IMR-90 (cell line): ENCODE results near the gene GPC5. TPM values are rescaled to one million over a fixed set of nuclear protein-coding genes. Genes with fewer than 3 reads are reported as not detected.

Source experiments
- ATAC-seq: fragments of 200-7000 bp; cut with Tn5 transposase; 2 replicates; pipeline ENCODE4 v1.9.1; 2020; ENCODE audit warnings: low read depth, mild to moderate bottlenecking, moderate library complexity
- BruUV-seq: library from RNA; stranded (reverse); fragments of 400-500 nt; replicated peaks from 2 replicates; lab custom pipeline; 2021; lab: Mats Ljungman, UMichigan
- CTCF ChIA-PET: fragments of 300-600 bp; formaldehyde crosslinking; extraction: SDS; loops from one replicate; lab custom pipeline; 2021; ENCODE audit warnings: antibody characterized with exemption; lab: Yijun Ruan, JAX
- POLR2A ChIA-PET: fragments of 300-600 bp; sonication (Branson Sonifier 250); formaldehyde crosslinking; loops from one replicate; lab custom pipeline; 2022; ENCODE audit warnings: antibody characterized with exemption; ENCODE audit not compliant: unreplicated experiment; lab: Charles Lee
- DNase-seq: peaks from one replicate; pipeline ENCODE4 v3.0.0; 2013
- H2AFZ ChIP-seq: replicated peaks from 2 replicates; pipeline ENCODE3; 2013; ENCODE audit warnings: low read length, mild to moderate bottlenecking; ENCODE audit not compliant: poor library complexity
- H2AK5ac ChIP-seq: 2 replicates; pipeline ENCODE4 v1.6.1; 2013; ENCODE audit warnings: low read depth, low read length, inconsistent platforms
- H2AK9ac ChIP-seq: replicated peaks from 2 replicates; pipeline ENCODE3; 2013; ENCODE audit warnings: mild to moderate bottlenecking, low read depth, low read length, moderate library complexity; ENCODE audit not compliant: poor library complexity
- H2BK120ac ChIP-seq: 2 replicates; pipeline ENCODE4 v1.6.1; 2013; ENCODE audit warnings: low read depth, low read length, inconsistent platforms
- H2BK15ac ChIP-seq: 3 replicates; pipeline ENCODE4 v1.6.1; 2013; ENCODE audit warnings: low read depth, low read length, inconsistent platforms
- H2BK20ac ChIP-seq: 2 replicates; pipeline ENCODE4 v1.6.1; 2013; ENCODE audit warnings: low read depth, mild to moderate bottlenecking, inconsistent platforms, low read length, moderate library complexity
- H2BK5ac ChIP-seq: 2 replicates; pipeline ENCODE4 v1.6.1; 2013; ENCODE audit warnings: mild to moderate bottlenecking, low read depth, low read length, inconsistent platforms; ENCODE audit not compliant: poor library complexity, severe bottlenecking
- H3K14ac ChIP-seq: replicated peaks from 2 replicates; pipeline ENCODE4 v1.6.1; 2013; ENCODE audit warnings: low read depth, low read length, inconsistent platforms
- H3K18ac ChIP-seq: 2 replicates; pipeline ENCODE4 v1.6.1; 2013; ENCODE audit warnings: low read depth, low read length, control low read depth
- H3K23ac ChIP-seq: 2 replicates; pipeline ENCODE4 v1.6.1; 2013; ENCODE audit warnings: low read depth, low read length, inconsistent platforms
- H3K27ac ChIP-seq: 2 replicates; pipeline ENCODE4 v1.5.1; 2013; ENCODE audit warnings: mild to moderate bottlenecking, control low read depth, low read length; ENCODE audit not compliant: insufficient read depth
- H3K27me3 ChIP-seq: 2 replicates; pipeline ENCODE4 v1.6.1; 2013; ENCODE audit warnings: low read length; ENCODE audit not compliant: control insufficient read depth, insufficient read depth
- H3K36me3 ChIP-seq: 2 replicates; pipeline ENCODE4 v1.6.1; 2013; ENCODE audit warnings: low read length, mixed read lengths; ENCODE audit not compliant: control insufficient read depth, insufficient read depth
- H3K4ac ChIP-seq: 2 replicates; pipeline ENCODE4 v1.6.1; 2013; ENCODE audit warnings: low read depth, low read length, inconsistent platforms
- H3K4me1 ChIP-seq: 2 replicates; pipeline ENCODE4 v1.6.1; 2013; ENCODE audit warnings: low read length, mixed read lengths; ENCODE audit not compliant: control insufficient read depth, insufficient read depth
- H3K4me2 ChIP-seq: 2 replicates; pipeline ENCODE4 v1.6.1; 2013; ENCODE audit warnings: low read depth, mild to moderate bottlenecking, control low read depth, low read length, moderate library complexity
- H3K4me3 ChIP-seq: 2 replicates; pipeline ENCODE4 v1.5.1; 2013; ENCODE audit warnings: low read depth, mild to moderate bottlenecking, control low read depth, low read length, moderate library complexity; ENCODE audit not compliant: insufficient read depth
- H3K56ac ChIP-seq: 2 replicates; pipeline ENCODE4 v1.6.1; 2013; ENCODE audit warnings: low read length, inconsistent platforms; ENCODE audit not compliant: insufficient read depth; ENCODE audit errors: extremely low read depth
- H3K79me1 ChIP-seq, 2 experiments: 2 replicates each; pipeline ENCODE4 v1.6.1; 2013; ENCODE audit warnings: low read length in 2 of 2, inconsistent platforms in 1 of 2, low read depth in 1 of 2
- H3K9ac ChIP-seq: 2 replicates; pipeline ENCODE4 v1.6.1; 2013; ENCODE audit warnings: low read depth, low read length, control low read depth
- H3K9me1 ChIP-seq: 2 replicates; pipeline ENCODE4 v1.6.1; 2013; ENCODE audit warnings: low read length, inconsistent platforms; ENCODE audit not compliant: insufficient read depth
- H3K9me3 ChIP-seq: 2 replicates; pipeline ENCODE4 v1.6.1; 2013; ENCODE audit warnings: low read length; ENCODE audit not compliant: control insufficient read depth, insufficient read depth
- H4K20me1 ChIP-seq: 2 replicates; pipeline ENCODE4 v1.6.1; 2013; ENCODE audit warnings: low read length, inconsistent platforms; ENCODE audit not compliant: insufficient read depth
- H4K5ac ChIP-seq: 2 replicates; pipeline ENCODE4 v1.6.1; 2013; ENCODE audit warnings: mild to moderate bottlenecking, low read depth, low read length, control low read depth
- H4K8ac ChIP-seq, 2 experiments: 2 replicates each; pipeline ENCODE4 v1.6.1; 2013; ENCODE audit warnings: low read depth in 2 of 2, low read length in 2 of 2, control low read depth in 1 of 2, inconsistent platforms in 1 of 2
- H4K91ac ChIP-seq: 2 replicates; pipeline ENCODE4 v1.6.1; 2013; ENCODE audit warnings: low read depth, low read length, inconsistent platforms; ENCODE audit not compliant: insufficient read depth
- BHLHE40 ChIP-seq: fragments of 150-350 bp; IDR thresholded peaks from 2 replicates; pipeline ENCODE4 v1.6.1; 2016; ENCODE audit warnings: mild to moderate bottlenecking, low read depth, low read length
- CHD1 ChIP-seq: IDR thresholded peaks from 2 replicates; pipeline ENCODE4 v1.6.1; 2012; ENCODE audit warnings: low read depth, low read length, improper control_type of control experiment
- FOS ChIP-seq: fragments of 150-350 bp; IDR thresholded peaks from 2 replicates; pipeline ENCODE4 v1.6.1; 2016; ENCODE audit warnings: low read depth, low read length
- MXI1 ChIP-seq: IDR thresholded peaks from 2 replicates; pipeline ENCODE4 v1.6.1; 2012; ENCODE audit warnings: low read depth, mild to moderate bottlenecking, low read length, moderate library complexity, borderline replicate concordance
- NFE2L2 ChIP-seq: fragments of 150-350 bp; IDR thresholded peaks from 2 replicates; pipeline ENCODE4 v1.6.1; 2016; ENCODE audit warnings: low read depth, mild to moderate bottlenecking, low read length
- POLR2A ChIP-seq: IDR thresholded peaks from 2 replicates; pipeline ENCODE4 v1.6.1; 2012; ENCODE audit warnings: mild to moderate bottlenecking, low read depth, low read length
- RAD21 ChIP-seq: IDR thresholded peaks from 2 replicates; pipeline ENCODE4 v1.6.1; 2012; ENCODE audit warnings: low read length, improper control_type of control experiment
- RCOR1 ChIP-seq: IDR thresholded peaks from 2 replicates; pipeline ENCODE4 v1.6.1; 2012; ENCODE audit warnings: mild to moderate bottlenecking, low read length, improper control_type of control experiment; ENCODE audit not compliant: insufficient replicate concordance
- RFX5 ChIP-seq: IDR thresholded peaks from 2 replicates; pipeline ENCODE4 v1.8.0; 2012; ENCODE audit warnings: low read depth, mild to moderate bottlenecking, low read length, moderate library complexity
- SMC3 ChIP-seq: fragments of 150-350 bp; IDR thresholded peaks from 2 replicates; pipeline ENCODE4 v1.6.1; 2016; ENCODE audit warnings: low read depth, mild to moderate bottlenecking, antibody characterized with exemption, low read length, moderate library complexity
- WGBS, 2 experiments: methylation state at CpG; one replicate each; pipeline versions ENCODE4 v1.1.5 to v1.1.7; 2013; ENCODE audit warnings: missing lambda C conversion rate in 2 of 2; ENCODE audit not compliant: insufficient read length in 1 of 2; ENCODE audit errors: extremely low coverage in 2 of 2; 5-methylcytosine and 5-hydroxymethylcytosine counted together
- dilution Hi-C: fragments of 300-500 bp; cut with HindIII; formaldehyde crosslinking; loops from one replicate; pipeline ENCODE4 v1.14.3; 2018; ENCODE audit warnings: low sequenced_read_pairs; ENCODE audit not compliant: unreplicated experiment
- in situ Hi-C: fragments of 300-500 bp; cut with MboI; formaldehyde crosslinking; loops from 3 replicates; pipeline ENCODE4 v1.14.3; 2019; ENCODE audit warnings: low sequenced_read_pairs, inconsistent platforms, mixed read lengths
- intact Hi-C: fragments of 100-400 bp; cut with micrococcal nuclease; formaldehyde crosslinking; loops from 2 replicates; pipeline ENCODE4 v1.10.0; 2022
- polyA plus RNA-seq, 3 experiments: library from polyadenylated mRNA; depleted of rRNA; stranded (reverse); fragments of >200 nt; gene quantifications; 2 replicates each; pipeline ENCODE4 v1.2.3, GENCODE V29; 2012; ENCODE audit warnings: low replicate concordance in 1 of 3
- total RNA-seq: library from RNA; depleted of rRNA; stranded (reverse); fragments of >200 nt; gene quantifications from 2 replicates; pipeline ENCODE4 v1.2.3, GENCODE V29; 2012
- TF ChIP-seq, protein P1 (sequence below): fragments of 150-350 bp; IDR thresholded peaks from 2 replicates; pipeline ENCODE4 v1.6.1; 2017; ENCODE audit warnings: mild to moderate bottlenecking, antibody characterized with exemption, low read length, low read depth
- TF ChIP-seq, protein P2 (sequence below): conservative IDR thresholded peaks from 2 replicates; pipeline ENCODE4 v1.5.1; 2012; ENCODE audit warnings: mild to moderate bottlenecking, low read depth, low read length, improper control_type of control experiment
- TF ChIP-seq, protein P3 (sequence below): fragments of 150-350 bp; IDR thresholded peaks from 2 replicates; pipeline ENCODE4 v1.6.1; 2016; ENCODE audit warnings: low read depth, mild to moderate bottlenecking, low read length, moderate library complexity, borderline replicate concordance

The GPC5 gene
- total and polyA plus RNA-seq, 2 of the 4 experiments (the other 2 are of a cell fraction): 0.94 to 1.8 TPM

DNA sequence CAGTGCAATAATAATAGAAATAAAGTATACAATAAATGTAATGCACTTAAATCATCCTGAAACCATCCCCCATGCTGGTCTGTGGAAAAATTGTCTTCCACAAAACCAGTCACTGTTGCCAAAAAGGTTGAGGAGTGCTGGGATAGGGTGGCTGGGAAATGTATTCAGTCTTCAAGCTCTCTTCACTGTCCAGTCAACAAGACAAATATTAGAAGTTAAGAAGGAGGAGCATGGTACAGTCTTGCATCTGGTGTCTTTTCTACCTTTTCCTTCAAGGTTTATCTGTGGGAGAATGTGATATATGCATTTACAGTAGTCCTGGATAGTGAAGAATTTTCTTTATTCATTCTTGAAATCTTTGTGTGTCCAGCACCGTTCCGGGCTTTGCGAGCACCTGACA, 203.4 kb downstream of the GPC5 start:
- no peak overlapping the region for H2AK5ac ChIP-seq
- H3K4me3 ChIP-seq: no peak overlapping the region
- no peak overlapping the region for H4K91ac ChIP-seq
- H3K4me1 ChIP-seq: no peaks in the 10 kb centered on the region
- no TSS peak for BruUV-seq
- in situ Hi-C loops (no loop called here), dilution Hi-C loops (no loop called here), intact Hi-C loops (no loop called here)
- H3K4me2 ChIP-seq: no peak overlapping the region
- no peaks in the 10 kb centered on the region for H4K20me1 ChIP-seq
- H3K27ac ChIP-seq: no peak overlapping the region
- H2BK120ac ChIP-seq: no peak overlapping the region
- H3K27me3 ChIP-seq: no peaks in the 10 kb centered on the region
- H2BK15ac ChIP-seq: no peak overlapping the region
- H3K36me3 ChIP-seq: no peaks in the 10 kb centered on the region
- H2AK9ac ChIP-seq: no peak overlapping the region
- ChIA-PET POLR2A (no interaction called here), CTCF (no interaction called here)
- H3K9me1 ChIP-seq: no peaks in the 10 kb centered on the region
- H2BK20ac ChIP-seq: no peak overlapping the region
- TF ChIP-seq SMC3 (no peak), CHD1 (no peak), MXI1 (no peak), RAD21 (no peak), POLR2A (no peak), FOS (no peak), BHLHE40 (no peak), RFX5 (no peak), NFE2L2 (no peak), RCOR1 (no peak)
- TF ChIP-seq, protein P1, sequence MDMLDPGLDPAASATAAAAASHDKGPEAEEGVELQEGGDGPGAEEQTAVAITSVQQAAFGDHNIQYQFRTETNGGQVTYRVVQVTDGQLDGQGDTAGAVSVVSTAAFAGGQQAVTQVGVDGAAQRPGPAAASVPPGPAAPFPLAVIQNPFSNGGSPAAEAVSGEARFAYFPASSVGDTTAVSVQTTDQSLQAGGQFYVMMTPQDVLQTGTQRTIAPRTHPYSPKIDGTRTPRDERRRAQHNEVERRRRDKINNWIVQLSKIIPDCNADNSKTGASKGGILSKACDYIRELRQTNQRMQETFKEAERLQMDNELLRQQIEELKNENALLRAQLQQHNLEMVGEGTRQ: no peak
- TF ChIP-seq, protein P2, sequence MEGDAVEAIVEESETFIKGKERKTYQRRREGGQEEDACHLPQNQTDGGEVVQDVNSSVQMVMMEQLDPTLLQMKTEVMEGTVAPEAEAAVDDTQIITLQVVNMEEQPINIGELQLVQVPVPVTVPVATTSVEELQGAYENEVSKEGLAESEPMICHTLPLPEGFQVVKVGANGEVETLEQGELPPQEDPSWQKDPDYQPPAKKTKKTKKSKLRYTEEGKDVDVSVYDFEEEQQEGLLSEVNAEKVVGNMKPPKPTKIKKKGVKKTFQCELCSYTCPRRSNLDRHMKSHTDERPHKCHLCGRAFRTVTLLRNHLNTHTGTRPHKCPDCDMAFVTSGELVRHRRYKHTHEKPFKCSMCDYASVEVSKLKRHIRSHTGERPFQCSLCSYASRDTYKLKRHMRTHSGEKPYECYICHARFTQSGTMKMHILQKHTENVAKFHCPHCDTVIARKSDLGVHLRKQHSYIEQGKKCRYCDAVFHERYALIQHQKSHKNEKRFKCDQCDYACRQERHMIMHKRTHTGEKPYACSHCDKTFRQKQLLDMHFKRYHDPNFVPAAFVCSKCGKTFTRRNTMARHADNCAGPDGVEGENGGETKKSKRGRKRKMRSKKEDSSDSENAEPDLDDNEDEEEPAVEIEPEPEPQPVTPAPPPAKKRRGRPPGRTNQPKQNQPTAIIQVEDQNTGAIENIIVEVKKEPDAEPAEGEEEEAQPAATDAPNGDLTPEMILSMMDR: no peak
- TF ChIP-seq, protein P3, sequence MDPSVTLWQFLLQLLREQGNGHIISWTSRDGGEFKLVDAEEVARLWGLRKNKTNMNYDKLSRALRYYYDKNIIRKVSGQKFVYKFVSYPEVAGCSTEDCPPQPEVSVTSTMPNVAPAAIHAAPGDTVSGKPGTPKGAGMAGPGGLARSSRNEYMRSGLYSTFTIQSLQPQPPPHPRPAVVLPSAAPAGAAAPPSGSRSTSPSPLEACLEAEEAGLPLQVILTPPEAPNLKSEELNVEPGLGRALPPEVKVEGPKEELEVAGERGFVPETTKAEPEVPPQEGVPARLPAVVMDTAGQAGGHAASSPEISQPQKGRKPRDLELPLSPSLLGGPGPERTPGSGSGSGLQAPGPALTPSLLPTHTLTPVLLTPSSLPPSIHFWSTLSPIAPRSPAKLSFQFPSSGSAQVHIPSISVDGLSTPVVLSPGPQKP: no peak
- H2AFZ ChIP-seq: no peak overlapping the region
- no CpG with 5 or more reads among the region's 3 CpGs for WGBS, 2 experiments
- H4K5ac ChIP-seq: no peak overlapping the region
- H4K8ac ChIP-seq: no peak overlapping the region
- no peaks in the 10 kb centered on the region for H3K79me1 ChIP-seq
- no peak overlapping the region for H3K9ac ChIP-seq
- no peak overlapping the region for H3K23ac ChIP-seq
- no peaks in the 10 kb centered on the region for H3K9me3 ChIP-seq
- no peak overlapping the region for H3K56ac ChIP-seq
- no peak for ATAC-seq
- H3K4ac ChIP-seq: no peak overlapping the region
- H2BK5ac ChIP-seq: no peak overlapping the region
- H3K18ac ChIP-seq: no peak overlapping the region
- no peak for DNase-seq
- no peak overlapping the region for H3K14ac ChIP-seq
